22Rv1 (cell line): ENCODE results near the gene GPC6.

Source experiments
- H3K27ac ChIP-seq: fragments of 450-650 bp; 2 replicates; pipeline ENCODE4 v1.5.1; 2017
- ZFX ChIP-seq: fragments of 450-650 bp; IDR thresholded peaks from 2 replicates; pipeline ENCODE4 v1.6.1; 2017; ENCODE audit warnings: antibody characterized with exemption, borderline replicate concordance
- TF ChIP-seq, protein P1 (sequence below): fragments of 450-650 bp; IDR thresholded peaks from 2 replicates; pipeline ENCODE4 v1.5.1; 2017; ENCODE audit warnings: mild to moderate bottlenecking

The GPC6 gene

DNA sequence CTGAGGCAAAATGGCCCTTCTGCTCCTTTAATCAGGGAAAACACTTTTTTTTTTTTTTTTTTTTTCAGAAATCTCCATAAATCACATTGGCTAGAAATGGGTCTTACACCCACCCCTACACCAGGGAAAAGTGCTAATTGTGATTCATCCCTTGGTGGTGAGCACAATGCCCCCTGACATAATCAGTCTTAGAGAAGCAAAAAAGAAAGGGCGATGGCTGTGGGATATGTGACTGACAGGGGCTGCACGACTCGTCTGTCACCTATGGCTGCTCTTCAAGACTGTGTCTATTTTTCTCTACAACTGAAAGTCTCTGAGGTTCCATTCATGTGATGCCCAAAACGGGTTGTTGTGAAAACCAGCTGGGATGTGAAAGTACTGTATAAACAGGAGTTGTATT is 3.6 kb upstream of the GPC6 start:
- no peak for TF ChIP-seq ZFX
- TF ChIP-seq, protein P1, sequence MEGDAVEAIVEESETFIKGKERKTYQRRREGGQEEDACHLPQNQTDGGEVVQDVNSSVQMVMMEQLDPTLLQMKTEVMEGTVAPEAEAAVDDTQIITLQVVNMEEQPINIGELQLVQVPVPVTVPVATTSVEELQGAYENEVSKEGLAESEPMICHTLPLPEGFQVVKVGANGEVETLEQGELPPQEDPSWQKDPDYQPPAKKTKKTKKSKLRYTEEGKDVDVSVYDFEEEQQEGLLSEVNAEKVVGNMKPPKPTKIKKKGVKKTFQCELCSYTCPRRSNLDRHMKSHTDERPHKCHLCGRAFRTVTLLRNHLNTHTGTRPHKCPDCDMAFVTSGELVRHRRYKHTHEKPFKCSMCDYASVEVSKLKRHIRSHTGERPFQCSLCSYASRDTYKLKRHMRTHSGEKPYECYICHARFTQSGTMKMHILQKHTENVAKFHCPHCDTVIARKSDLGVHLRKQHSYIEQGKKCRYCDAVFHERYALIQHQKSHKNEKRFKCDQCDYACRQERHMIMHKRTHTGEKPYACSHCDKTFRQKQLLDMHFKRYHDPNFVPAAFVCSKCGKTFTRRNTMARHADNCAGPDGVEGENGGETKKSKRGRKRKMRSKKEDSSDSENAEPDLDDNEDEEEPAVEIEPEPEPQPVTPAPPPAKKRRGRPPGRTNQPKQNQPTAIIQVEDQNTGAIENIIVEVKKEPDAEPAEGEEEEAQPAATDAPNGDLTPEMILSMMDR, result no peak
- H3K27ac ChIP-seq, result no peak overlapping the region

DNA sequence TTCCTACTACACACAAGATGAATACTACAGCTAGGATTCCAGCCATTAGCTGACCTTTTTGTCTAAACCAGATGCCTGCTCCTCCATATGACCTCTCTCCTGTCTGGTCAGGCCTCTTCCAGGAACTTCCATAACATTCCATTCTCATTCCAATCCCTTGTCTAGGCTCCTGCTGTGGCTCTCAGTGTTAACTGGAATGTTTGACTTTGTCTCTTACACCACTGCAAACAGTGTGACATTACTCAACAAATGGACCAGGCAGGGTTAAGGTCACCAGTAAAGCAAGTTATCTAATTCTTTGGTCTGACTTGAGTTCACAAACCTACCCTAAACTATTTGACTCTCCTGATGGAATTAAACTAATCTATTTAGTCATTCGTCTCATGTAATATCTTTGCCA is 2.1 kb upstream of the GPC6 start:
- H3K27ac ChIP-seq, result no peak overlapping the region
- TF ChIP-seq ZFX, result no peak

DNA sequence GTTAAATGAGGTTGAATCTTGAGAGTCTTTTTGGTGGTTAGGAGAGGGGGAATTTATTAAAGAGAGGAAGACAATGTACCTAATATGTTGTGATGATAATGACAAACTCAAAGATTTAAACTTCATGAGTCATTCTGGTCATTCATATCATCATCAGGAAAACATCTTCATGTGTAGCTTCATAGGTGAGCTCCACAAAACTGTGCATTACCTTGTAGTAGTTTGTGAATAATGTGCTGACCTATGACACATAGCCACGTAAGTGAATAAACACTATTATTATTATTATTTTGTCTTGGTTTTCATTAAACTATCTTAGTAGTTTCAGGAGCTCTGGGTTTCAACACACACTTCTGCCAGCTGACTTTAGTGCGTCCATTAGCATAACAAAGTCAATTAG is 997 bp upstream of the GPC6 start:
- H3K27ac ChIP-seq, result no peak overlapping the region
- TF ChIP-seq, protein P1, result no peak

DNA sequence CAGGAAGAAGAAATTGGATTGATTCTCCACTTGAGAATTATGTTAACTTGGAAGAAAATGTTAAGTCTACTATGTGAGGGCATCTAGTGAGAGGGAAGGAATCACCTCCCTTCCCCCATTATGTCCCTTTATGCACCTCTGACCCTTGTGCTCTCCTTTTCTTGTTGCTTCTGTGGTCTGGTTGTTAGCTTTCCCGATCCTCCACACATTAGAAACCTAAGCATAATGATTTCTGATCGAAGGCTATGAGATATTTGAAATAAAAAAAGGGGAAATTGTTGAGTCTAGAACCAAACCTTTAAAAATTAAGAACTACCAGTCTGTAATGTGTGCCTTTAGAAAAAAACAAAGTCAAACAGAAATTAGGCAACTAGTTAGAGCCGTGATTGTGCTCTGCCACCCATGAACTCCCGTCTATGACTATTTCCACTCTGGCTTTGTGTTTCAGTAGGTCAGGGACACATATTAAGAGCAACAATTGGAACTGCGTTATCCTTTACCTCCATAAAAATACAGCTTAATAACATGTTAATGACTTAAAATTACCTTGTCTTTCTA is 463 bp upstream of the GPC6 start:
- TF ChIP-seq ZFX, result no peak
- TF ChIP-seq, protein P1, result no peak
- H3K27ac ChIP-seq, result peak overlapping the region; percentile 88

DNA sequence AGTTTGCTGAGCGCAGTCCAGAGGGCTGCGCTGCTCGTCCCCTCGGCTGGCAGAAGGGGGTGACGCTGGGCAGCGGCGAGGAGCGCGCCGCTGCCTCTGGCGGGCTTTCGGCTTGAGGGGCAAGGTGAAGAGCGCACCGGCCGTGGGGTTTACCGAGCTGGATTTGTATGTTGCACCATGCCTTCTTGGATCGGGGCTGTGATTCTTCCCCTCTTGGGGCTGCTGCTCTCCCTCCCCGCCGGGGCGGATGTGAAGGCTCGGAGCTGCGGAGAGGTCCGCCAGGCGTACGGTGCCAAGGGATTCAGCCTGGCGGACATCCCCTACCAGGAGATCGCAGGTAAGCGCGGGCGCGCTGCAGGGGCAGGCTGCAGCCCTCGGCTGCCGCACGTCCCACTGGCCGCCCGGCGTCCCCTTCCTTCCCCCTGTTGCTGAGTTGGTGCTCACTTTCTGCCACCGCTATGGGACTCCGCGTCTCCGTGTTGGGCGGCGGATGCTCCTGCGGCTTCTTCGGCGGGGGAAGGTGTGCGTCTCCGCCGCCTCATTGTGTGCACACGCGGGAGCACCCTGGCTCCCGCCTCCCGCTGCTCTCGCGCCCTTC is 772 bp downstream of the GPC6 start:
- peak overlapping the region; percentile 88 for H3K27ac ChIP-seq
- TF ChIP-seq ZFX, result no peak
- TF ChIP-seq, protein P1, result no peak

DNA sequence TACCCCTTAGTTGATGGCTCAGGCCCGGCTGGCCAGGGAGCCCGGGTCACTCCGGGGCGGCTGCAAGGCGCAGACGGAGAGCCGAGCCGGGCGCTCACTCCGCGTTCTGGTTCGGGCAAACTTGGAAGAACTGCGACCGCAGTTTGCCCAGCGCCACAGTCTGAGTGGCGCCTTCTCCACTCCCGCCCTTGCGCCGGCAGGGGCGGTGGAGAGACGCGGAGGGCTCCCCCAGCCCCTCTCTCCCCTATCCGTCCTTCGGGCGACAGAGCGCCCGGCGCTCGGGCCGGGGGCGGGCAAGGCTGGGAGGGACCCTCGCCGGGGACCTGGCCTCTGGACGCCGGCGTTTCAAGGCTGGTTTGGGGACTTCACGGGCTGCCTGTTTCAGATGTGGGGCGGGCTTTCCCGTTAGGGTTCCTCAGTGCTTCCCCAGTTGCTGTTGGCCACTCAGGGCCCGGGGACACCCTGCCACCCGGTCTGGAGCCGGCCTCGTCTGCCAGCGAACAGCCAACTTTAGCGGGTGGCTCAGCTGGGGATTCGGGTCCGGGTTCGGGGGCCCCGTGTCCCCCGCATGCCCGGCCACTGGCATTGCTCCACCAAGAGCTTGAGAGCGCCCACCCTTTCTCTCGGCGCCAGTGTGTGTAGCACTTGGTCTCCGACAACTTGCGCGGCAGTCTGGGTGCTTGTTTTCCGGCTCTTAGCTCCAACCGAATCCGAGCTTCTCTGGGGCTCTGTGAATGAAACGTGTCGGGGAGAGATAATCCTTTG is 1.5 kb downstream of the GPC6 start:
- TF ChIP-seq, protein P1, result peak; percentile 69
- no peak for TF ChIP-seq ZFX
- peak overlapping the region; percentile 88 for H3K27ac ChIP-seq

DNA sequence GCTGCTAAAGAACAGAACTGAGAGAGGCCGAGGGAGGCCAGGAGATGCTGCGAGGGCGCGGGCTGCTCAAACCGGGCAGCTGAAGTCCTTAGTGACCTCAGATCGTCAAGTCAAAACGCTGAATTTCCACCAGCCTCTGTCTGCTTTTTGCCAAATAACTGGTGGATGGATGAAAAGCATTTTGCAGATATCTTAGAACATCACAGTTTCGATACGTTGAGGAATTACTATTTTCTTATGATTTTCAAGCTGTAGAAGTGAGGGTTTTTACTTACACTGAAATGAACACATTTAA is 2.0 kb downstream of the GPC6 start:
- H3K27ac ChIP-seq, result peak overlapping the region; percentile 88

DNA sequence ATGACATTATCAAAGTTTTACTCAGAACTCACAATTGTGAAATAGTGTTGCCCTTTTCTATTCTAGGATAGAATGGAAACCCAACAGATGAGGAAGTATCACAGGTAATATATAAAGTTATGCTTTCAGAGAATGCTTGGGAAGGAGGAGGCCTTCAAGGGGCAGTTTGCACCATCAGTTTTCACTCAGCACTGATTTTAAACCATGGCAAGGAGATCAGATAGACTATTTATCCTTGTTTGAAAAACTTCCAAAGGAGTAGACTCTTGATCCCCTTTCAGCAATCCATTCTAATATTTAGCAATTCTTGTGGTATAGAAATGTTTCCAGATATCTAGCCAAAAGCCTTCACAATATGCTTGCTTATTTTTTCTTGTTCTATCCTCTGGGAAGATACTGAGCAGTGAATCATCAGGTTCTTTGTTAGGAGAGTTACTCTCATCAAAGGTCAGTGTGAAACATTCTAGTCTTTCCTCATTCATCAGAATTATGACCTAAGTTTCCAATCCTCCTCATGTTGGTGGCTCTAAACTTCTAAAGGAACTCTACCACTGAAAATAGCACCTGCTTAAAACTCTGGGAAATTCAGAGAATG is 3.8 kb downstream of the GPC6 start:
- H3K27ac ChIP-seq, result peak overlapping the region; percentile 5; the same call in 1 of the 2 replicates

More for the DNA sequence above, 2.0 kb downstream of the GPC6 start:
- TF ChIP-seq ZFX, result no peak

More for the DNA sequence above, 3.8 kb downstream of the GPC6 start:
- no peak for TF ChIP-seq ZFX
- TF ChIP-seq, protein P1, result no peak
